HG02678 (cell line): ENCODE measurements around the gene EBPL.
A peak's percentile ranks its signal among the peaks of the same experiment; 100 is the strongest.
"Not testable (repeated sequence)": the region's sequence is repeated elsewhere in the genome, so short reads cannot be mapped to it uniquely, and the experiment has no call there.

Source experiments
- ATAC-seq: cut with Tn5 transposase; IDR thresholded peaks from one replicate; pipeline ENCODE4 v1.9.1; 2021; ENCODE audit warnings: mild to moderate bottlenecking, moderate library complexity; ENCODE audit not compliant: unreplicated experiment

Gene EBPL

DNA sequence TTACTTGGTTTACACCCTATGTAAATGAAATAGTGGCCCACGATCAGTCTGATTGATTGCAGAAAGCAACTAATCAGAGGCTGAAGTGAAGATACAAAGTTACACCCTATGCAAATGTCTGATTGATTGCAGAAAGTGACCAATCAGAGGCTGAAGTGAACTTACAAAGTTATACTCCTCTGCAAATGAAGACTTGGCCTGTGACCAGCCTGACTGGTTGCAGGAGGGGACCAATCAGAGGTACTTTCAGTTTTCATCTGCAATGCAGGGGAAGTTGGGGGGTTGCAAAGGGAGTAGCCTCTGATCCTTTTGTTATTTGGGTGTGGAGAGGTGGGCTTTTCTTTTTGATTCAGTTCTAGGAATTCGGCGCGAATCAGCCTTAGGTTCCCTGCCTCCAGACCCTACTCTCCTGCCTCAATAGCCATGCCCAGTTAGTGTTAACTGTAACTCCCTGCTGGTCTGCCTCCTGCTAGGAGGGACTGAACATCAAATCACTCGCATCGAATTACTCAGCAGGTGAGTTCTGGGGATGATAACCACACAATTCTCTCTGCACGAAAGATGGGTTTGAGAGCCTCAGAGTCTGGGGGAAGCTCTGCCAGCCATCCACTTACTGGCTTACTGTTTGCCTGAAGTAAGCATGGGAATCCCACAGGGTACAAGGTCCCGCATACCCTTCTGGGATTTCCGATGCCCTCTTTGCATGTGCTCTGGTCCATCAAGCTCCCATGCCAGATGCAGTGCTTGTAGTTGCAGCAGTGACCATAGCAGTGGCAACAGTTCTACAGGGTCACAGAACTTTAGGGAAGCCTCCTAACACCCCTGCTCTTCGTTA, 55.5 kb downstream of the EBPL start:
- ATAC-seq, result peak; percentile 72

DNA sequence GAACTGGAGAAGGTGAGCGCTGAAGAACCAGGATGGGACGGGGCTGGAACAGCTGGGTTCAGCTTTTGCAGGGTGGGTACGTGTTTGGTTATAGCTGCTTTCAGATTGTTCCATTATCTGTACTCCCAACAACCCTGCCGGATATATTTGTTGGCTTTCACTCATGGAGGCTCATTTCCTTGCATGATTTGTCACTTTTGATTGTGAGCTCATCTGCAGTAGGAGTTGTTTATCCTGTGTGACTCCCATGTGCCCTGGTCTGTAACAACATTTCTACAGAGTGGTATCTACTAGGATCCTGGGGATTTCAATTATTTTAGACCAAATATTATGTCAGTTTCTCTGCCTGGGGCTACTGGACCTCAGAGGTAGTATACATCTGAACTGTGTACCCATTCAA, 57.6 kb downstream of the EBPL start:
- no peak for ATAC-seq

DNA sequence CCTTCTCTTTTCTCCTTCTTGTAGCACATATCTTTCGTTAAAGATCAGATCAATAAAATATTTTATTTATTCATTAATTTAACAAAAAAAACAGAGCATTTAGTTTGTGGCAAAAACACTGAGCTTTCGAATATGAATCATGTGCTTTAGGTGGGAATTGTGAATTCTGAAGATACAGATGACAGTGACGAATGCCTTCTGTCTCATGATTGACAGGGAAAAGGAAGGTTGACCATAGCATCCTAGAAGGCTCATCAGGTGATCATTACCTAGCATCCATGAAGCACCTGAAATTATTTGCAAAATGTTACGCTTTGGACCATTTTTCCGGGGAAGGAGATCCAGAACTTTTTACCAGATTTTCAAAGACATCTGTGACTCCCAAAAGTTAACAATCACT, 59.1 kb downstream of the EBPL start:
- ATAC-seq, result no peak

DNA sequence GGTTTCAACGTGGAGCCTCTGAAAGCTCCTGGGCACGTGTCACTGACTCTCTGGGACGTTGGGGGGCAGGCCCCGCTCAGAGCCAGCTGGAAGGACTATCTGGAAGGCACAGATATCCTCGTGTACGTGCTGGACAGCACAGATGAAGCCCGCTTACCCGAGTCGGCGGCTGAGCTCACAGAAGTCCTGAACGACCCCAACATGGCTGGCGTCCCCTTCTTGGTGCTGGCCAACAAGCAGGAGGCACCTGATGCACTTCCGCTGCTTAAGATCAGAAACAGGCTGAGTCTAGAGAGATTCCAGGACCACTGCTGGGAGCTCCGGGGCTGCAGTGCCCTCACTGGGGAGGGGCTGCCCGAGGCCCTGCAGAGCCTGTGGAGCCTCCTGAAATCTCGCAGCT, 60.7 kb downstream of the EBPL start:
- ATAC-seq, result no peak

DNA sequence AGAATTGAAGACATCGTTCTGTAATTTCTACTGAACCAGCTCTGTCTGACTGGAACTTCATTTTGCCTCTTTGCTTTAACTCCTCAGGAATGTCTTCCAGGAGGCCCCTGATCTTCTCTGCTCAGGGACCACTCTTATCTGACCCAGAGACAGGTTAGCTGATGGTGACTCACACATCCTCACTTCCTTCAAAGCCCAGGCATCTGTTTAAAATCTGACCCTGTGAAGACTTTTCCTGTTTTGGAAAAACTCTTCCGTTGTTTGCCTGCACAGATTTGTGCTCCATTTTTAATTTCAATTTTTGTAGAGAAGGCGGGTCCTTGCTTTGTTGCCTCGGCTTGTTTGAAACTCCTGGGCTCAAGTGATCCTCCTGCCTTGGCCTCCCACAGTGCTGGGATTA, 61.3 kb downstream of the EBPL start:
- no peak for ATAC-seq

DNA sequence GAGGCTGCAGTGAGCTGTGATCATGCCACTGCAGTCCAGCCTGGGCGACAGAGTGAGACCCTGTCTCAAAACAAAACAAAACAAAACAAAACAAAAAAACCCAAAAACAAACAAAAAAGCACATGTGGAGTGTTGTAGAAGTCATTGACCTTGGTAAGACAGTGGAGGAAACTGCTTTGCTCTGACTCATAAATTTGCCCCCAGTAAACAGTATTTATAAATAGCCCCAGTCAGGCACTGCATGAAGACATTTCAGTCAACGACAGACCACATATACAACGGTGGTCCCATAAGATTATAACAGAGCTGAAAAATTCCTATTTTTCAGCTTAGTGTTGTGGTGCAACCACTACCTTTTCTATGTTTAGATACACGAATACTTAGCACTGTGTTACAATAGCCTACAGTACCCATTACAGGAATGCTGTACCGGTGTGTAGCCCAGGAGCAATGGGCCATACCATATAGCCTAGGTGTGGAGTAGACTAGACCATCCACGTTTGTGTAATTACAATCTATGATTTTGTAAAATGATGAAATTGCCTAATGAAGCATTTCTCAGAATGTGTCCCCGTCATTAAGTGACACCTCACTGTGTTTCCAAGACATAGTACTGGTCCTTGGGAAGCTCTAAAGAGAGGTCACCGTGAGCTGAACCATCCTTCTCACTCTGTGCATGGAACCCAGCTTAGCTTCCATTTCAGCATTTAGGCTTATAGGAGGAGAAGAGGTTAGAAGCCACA, 61.9 kb downstream of the EBPL start:
- no peak for ATAC-seq

DNA sequence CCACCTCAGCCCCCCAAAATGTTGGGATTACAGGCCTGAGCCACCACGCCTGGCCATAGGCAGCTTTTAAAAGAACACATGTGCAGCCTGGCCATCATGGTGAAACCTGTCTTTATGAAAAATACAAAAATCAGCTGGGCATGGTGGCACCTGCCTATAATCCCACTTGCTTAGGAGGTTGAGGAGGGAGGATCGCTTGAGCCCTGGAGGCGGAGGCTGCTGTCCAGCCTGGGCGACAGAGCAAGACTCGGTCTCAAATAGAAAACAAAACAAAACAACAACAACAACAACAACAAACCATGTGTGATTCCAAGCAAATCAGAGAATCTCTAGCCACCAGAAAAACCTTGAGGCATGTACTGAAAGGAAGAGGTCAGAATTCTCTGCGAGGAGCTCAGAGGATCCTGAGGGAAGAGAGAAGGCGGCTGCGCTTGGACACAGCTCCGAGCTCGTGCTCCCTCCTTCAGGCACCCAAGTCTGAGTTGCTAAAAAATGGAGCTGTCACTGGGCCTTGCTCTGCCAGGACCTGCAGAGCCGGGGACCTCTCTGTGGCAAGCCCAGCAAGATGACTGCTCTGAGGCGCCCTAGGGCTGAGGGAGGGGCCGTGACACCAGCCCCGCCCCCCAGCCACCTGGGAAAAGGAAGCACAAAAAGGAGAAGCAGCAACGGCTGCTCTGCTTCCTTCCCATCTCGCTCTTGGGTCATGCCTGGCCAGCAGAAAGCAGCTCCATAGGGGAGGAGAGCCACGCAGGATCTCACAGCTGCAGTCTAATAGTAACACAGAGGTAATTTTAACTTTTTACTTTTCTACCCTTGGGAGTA, 63.2 kb downstream of the EBPL start, which contains the start of gene ARL11:
Gene ARL11 (plus strand): TSS at position 677 of the 822 bp plus-strand sequence. CDS start 1,941 bp downstream, outside the sequence.
- peak; percentile 92 for ATAC-seq

DNA sequence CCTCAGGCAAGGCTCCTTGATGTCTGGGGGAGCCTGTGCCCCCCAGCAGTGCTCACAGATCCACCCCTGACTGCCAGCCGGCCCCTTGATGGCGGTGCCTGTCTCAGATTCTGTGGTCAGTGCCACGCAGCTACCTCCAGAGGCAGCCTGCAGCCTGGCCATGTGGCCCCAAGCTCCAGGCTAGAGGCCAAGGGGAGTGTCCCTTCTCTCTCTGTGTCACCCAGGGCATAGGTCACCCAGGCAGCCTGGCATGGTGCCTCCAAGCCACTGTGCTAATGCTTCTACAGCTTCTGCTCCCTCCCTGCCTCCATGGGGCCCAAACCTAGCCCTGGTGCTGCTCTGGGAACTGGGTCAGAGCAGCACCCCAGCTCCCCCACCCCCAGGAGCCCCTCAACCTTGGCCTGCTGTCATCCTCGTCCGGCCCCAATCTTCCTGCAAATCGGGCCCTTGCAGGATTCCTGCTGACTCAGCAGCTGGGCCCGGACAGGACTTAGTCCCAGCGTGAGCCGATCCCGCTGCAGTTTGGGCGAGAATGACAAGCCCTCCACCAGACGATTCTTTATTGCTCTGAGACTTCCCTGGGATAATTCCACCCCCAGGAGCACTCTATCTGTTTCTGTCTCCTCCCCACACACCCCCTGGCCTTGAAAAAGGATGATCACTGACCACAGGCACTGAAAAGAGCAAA, 65.8 kb downstream of the EBPL start:
- ATAC-seq, result no peak

DNA sequence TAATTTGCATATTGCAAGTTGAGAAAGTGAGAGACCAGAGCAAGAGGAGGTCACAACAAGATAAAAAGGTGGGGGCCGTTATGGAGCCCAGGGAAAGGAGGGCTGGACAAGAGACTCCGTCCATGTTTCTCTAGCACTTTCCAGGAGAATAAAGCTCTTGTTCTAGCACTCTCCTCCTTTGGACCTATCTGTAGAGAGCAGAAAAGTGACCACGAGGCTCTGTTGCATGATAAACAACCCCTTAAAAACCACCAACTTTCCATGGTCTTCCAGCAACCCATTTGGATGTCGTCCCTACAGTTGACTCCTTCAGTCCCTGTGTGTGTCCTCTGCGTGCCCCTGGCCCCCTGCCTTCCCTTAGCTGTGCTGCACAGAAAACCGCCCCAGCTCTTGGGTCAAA, 67.1 kb downstream of the EBPL start:
- no peak for ATAC-seq

DNA sequence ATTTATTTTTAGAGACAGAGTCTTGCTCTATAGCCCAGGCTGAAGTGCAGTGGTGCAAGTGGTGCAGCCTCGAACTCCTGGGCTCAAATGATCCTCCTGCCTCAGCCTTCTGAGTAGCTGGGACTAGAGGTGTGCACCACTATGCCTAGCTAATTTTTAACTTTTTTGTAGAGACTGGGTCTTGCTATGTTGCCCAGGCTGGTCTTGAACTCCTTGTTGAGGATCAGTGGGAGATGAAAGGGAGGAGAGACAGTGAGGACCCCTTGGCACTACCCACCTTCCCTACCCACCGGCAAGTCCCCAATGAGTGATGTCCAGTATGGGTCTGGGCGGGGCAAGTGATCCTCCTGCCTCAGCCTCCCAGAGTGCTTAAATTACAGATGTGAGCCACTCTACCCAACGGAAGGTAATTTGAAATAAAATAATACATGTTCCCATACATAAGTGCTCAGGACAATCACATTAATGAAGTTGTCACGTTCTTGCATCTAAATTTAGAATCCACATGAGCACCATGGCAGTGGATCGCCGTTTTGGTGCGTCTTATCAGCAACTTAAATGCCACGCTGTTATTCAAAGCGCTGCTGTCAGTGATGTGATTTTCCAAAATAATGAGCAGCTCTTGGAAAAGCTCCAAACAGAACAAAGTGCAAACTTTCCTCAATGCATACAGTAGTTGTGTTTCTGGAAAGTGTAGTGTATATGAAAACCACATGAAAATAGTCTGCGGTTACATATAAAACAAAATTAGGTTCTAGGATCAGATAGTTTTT, 68.9 kb downstream of the EBPL start:
- ATAC-seq, result no peak

DNA sequence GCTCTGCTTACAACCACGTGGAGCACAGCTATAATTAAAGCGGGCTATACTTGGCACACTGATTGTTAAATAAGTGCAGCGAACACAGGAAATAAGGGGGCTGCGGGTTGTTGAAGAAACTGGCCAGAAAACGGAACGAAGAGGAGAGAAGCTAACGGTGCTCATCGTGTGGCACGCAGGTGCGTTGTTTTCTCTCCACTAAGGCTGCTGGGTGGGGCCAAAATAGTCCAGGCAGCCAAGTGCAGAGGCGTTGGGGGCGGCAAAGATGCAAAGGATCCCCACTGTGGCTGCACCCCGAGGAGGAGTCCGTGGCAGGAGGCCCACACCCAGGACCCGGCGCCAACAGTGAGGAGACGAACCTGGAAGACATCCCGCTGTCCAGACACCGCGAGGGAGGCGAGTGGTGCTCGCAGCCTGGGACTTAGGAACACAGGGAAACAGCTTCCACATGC, 71.1 kb downstream of the EBPL start:
- peak; percentile 77 for ATAC-seq

DNA sequence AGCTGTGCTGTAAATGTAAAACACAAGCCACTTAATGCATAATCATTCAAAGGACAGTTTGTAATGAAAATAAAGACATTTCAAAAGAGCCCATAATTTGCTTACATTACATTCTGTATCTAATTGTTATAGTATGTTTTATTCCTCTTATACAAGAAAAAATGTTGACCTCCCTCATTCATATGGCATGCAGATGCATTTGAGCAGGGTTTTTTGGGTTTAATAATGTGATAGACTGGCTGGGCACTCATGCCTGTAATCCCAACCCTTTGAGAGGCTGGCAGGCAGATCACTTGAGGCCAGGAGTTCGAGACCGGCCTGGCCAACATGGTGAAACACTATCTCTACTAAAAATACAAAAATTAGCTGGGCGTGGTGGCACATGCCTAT, 74.6 kb downstream of the EBPL start:
- ATAC-seq, result no peak

DNA sequence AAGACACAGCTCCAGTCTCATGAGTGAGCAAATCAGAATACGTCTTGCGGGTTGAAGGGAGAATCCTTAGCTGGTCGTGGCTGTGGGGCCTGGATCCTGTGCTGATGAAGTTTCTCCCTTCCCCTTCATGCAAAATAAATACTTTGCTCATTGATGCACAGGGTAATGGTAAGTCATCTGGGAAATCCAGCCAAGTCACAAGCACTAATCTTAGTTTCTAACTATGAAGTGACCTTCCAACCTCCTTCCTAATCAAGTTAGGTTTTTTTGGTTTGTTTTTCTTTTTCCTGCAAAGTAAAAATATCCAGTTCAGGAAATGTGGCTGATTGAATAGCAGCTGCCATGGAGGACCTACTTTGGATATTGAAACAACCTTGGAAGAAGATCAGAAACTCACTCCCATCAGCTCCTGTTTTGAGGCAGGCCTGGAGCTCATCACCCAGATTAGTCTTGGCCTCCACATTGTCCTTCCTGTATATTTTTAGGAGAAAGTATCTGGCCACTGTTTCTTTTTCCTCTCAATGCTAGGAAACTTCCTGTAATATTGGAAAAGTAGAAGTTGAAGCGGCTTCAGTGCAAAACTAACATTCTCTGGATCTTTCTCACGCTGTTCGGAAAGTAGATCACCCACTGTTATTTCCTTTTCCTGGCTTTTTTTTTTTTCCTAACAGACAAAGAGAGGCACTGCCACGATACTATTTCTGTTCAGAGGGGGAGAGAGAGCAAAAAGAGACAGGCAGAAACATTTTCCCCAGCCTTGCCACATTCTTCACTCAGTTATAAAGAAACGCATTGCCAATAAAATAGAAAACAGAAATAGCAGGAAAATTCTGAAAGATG, 75.2 kb downstream of the EBPL start:
- no peak for ATAC-seq

DNA sequence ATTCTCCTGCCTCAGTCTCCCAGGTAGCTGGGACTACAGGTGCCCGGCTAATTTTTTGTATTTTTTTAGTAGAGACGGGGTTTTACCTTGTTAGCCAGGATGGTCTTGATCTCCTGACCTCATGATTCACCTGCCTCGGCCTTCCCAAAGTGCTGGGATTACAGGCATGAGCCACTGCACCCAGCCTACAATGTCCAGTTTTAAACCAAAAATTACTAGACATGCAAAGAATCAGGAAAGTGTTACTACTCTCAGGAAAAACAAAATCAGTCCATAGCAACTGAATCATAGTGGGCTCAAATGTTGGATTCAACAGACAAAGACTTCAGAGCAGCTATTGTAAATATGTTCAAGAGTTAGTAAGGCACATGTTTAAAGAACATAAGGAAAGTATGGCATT, 79.2 kb downstream of the EBPL start:
- ATAC-seq, result not testable (repeated sequence)
